Raji (cell line): ENCODE measurements around the gene OR2D3.

ENCODE experiments used
- POLR2A ChIP-seq: IDR thresholded peaks from 2 replicates; pipeline ENCODE4 v1.6.1; 2011; ENCODE audit warnings: low read depth, low read length, control low read depth; ENCODE audit not compliant: insufficient read depth

OR2D3 gene

DNA sequence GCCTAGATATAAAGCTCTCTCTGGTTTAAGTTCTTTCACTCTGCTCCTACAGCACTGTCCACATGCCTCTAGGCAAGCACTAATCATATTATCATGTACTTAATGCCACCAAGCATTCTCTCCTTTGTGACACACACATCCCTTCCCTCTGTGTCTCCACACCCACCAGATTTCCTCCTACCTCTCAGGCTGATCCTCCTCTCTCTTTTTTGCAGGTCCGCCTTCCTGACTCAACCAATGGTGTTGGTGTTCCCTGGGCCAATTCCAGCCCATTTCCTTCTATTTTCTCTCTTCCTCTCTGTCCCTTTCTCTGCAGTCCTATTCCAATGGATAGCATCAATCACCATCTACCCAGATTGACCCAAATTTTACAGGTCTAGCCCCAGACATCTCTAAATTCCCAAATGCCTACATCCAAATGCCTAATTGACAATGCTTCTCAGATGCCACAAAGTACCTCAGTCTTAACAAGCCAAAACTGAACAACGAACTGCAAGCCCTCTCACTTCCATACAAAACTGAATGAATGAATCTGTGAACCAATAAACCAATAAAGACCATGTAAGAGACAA lies 4.9 kb downstream of the OR2D3 start:
- no peak for TF ChIP-seq POLR2A

DNA sequence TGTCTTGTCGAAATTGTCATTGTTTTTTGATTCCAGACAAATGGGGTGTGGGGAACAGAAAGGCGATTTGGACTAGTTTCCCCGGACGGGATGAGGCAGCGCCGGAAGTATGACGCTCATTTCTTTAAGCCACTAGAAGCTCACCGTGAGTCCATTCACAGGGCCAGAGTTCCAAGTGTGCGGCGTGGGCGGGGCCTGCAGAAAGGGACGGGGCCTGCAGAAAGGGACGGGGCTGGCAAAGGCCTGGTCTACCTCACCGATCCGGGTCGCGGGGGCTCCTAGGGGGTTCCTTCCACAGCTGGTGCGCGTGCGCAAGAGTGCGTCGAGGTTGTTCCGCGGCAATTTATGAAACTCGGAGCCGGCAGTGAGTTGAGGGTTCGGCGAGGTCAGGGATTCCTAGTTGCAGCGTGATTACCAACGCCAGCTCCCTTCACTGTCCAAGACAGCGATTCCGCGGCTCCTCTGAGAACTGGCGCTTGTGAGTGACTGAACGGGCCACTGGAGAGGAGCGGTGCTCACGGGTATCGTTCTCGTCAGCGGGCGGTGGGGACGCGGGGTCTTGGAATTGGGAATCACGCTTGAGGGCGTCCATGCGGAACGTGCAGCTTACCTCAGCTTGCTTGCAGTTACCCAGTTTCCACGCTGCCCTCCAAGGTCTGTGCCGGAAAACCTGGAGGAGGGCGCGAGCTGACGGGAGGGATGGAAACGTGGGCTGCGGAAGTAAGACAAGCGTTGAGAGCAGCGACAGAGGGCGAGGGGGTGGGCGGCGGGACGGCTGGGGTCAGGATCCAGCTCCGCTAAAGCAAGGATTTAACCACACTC lies 5.6 kb downstream of the OR2D3 start, which contains the start of gene ZNF215:
Gene ZNF215 (plus strand): TSS at position 219 of the 822 bp plus-strand sequence. CDS start 5,847 bp downstream, outside the sequence.
- TF ChIP-seq POLR2A = peak; percentile 61

DNA sequence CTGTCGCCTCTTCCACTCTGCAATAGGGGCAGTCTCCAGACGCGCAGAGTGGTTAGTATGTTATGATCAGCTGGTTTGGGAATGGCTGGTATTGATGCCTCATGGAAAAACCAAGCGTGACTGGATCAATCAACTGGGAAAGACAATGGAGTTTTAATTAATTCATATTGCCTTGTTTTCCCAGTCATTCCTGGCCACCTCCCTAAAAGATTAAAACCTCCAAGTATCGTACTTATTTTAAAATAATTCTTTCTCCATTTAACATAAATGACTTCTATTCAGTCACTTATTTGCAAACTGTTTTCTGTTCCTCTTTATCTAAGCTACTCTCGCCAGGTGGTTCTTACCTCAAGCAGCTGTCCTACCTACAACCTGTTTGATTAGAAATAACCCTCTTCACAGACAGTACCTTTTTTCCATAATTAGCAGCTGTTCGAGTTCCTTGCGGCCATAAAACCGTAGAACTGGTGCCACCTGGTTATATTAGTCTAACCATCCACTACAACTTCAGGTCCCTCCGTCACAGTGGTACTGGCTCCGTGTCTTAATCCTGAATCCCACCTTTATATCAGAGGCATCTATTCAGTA lies 6.3 kb downstream of the OR2D3 start:
- TF ChIP-seq POLR2A = no peak

DNA sequence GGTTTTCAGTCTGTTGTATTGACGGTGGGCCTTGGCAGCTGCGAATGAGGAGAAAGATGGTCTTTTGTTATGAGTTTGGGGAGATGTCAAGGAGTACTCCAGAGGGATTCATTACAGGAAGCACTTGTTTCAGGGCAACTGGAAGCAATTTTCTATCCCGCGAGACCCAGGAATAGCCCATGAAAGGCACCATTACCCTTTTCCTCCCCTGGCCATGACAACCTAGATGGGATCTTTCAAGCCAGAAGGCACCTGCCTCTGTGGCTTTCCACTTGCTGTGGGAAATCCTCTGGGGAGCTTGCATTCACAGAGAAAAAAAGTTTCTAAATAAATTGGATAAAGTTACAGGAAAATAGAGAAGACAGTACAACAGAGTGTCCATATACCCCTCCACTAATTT lies 8.1 kb downstream of the OR2D3 start:
- TF ChIP-seq POLR2A = no peak

DNA sequence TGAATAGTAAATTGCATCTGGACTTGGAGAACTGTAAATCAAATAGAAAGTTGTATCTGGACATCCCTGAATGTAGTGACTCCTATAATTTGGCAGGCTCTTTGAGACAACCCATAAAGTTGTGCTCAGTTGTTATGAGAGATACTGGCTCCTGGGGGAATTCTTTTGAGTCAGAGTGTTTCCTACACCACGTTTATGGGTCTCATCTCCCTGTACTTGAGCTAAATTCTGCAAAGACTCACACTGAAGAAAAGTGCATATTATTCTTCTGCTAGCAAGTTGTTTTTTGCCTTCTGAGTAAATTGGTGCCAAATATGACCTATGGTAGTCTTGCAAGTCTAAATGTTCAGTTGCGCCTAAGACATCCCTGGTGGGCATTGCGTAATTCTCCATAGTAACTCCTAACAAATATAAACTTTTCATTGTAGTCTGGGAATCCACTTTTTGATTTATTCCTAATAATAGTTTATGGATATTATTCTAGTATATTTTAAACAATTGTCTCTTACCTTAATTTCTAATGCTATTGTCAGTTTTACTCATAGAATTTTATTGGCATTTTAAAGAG lies 10.4 kb downstream of the OR2D3 start:
- no peak for TF ChIP-seq POLR2A

DNA sequence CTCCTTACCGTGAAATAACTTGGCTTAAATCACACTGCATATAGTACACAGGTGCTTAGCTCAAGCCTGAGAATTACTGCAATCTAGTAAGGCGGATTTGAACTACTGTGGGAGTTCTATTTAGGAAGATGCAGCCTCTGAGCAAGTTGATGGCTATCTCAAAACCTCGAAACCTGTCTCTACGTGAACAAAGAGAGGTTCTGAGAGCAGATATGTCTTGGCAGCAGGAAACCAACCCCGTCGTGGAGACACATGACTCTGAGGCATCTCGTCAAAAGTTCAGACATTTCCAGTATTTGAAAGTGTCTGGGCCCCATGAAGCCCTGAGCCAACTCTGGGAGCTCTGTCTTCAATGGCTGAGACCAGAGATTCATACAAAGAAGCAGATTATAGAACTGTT lies 11.3 kb downstream of the OR2D3 start:
- no peak for TF ChIP-seq POLR2A

DNA sequence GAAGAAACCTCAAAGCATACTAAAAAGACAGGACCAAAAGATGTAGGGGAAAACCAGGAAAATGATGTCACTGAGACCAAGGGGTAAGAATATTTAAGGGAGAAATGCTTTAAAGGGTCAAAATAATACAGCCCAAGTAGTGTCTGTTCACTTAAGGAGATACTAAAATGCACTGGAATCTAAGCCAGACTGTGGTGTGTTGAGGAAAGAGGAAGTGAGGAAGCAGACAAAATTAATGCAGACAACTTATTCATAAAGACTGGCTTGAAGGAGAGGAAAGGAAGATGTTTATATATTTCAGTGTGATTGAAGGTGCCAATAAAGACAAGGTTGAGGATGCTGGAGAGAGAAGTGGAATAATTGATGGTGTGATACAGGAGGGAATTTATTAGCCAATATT lies 21.2 kb downstream of the OR2D3 start:
- no peak for TF ChIP-seq POLR2A

DNA sequence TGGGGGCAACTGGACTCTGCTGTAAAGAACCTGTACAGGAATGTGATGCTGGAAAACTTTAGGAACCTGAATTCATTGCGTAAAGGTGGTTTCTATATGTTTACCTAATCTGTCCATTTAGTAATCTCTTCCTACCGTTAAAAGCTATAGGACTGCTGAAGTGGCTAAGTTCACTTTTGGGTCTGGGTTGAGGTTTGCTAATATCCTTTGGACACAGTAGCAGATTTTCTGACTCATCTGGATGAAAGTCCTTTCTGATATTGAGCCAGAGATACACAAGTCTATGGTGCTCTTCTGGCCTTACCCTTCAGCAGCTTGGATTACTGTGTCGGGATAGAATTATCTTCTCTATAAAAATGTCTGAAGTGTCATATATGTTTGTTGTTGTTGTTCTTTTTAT lies 22.3 kb downstream of the OR2D3 start:
- TF ChIP-seq POLR2A = no peak

DNA sequence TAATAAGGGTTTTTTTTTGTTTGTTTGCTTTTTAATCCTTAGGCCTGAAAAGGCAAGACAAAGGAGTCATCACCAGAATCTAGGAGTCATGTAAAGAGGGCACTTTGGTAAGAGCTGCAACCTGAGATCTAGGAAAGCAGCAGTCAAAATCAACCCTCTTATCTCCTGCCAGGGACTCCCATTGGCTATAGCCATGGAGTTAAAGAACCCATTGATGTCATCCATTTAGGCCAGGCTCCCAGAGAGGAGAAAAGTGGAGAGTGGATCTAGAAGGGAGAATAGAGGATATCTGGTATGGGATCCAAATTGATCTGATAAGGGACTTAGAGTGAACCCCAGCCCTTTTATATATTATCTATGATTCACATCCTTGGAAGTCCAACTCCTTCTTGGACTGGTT lies 41.3 kb downstream of the OR2D3 start:
- no peak for TF ChIP-seq POLR2A

DNA sequence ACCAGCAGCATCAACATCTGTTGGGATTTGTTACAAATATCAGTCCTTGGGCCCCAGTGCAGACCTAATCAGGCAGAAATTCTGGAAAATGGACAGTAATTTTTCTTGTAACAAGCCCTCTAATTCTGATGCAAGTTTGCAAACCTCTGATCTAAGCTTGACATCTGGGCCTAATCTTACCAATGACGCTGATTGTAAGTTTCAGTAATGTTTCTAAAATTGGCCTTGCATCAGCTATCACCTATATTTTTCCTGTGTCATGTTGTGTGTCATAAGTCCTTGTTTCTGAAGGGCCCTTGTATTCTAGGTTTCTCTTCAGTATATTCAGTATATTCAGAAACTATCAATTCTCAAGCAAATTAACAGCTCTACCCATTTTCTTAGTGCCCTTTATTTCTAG lies 41.9 kb downstream of the OR2D3 start:
- no peak for TF ChIP-seq POLR2A

DNA sequence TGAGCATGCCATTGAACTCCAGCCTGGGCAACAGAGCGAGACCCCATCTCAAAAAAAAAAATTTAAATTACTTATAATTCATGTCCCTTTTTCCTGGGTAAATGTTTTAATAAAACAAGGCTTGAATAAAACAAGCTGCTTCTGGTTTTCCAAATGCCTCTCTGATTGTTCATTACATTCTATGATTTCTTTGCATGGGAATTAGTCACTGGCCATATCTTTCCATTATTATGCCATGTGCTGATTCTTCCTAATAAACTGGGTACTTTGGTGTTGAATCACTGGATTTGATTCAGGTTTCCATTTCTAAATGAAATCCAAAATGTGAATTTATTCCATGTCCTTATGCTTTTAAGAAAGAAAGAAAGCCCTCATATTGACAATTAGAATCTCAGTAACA lies 48.0 kb downstream of the OR2D3 start:
- TF ChIP-seq POLR2A = no peak
